GM12872 (cell line): ENCODE data around the gene PARD3.

ENCODE experiments used
- TF ChIP-seq, protein P1 (sequence below): IDR thresholded peaks from 3 replicates; pipeline ENCODE4 v1.5.1; 2011; ENCODE audit warnings: low read depth, mild to moderate bottlenecking, low read length, moderate library complexity; ENCODE audit not compliant: insufficient read depth

Gene PARD3

GRCh38 chr10:34133406-34133805, 681.7 kb downstream of the PARD3 start:
- TF ChIP-seq, protein P1, sequence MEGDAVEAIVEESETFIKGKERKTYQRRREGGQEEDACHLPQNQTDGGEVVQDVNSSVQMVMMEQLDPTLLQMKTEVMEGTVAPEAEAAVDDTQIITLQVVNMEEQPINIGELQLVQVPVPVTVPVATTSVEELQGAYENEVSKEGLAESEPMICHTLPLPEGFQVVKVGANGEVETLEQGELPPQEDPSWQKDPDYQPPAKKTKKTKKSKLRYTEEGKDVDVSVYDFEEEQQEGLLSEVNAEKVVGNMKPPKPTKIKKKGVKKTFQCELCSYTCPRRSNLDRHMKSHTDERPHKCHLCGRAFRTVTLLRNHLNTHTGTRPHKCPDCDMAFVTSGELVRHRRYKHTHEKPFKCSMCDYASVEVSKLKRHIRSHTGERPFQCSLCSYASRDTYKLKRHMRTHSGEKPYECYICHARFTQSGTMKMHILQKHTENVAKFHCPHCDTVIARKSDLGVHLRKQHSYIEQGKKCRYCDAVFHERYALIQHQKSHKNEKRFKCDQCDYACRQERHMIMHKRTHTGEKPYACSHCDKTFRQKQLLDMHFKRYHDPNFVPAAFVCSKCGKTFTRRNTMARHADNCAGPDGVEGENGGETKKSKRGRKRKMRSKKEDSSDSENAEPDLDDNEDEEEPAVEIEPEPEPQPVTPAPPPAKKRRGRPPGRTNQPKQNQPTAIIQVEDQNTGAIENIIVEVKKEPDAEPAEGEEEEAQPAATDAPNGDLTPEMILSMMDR: no peak

- TF ChIP-seq, protein P1: no peak
Measured at GRCh38 chr10:34131152-34131551, 683.9 kb downstream of the PARD3 start.

GRCh38 chr10:34127676-34128075, 687.4 kb downstream of the PARD3 start:
- TF ChIP-seq, protein P1: no peak

DNA sequence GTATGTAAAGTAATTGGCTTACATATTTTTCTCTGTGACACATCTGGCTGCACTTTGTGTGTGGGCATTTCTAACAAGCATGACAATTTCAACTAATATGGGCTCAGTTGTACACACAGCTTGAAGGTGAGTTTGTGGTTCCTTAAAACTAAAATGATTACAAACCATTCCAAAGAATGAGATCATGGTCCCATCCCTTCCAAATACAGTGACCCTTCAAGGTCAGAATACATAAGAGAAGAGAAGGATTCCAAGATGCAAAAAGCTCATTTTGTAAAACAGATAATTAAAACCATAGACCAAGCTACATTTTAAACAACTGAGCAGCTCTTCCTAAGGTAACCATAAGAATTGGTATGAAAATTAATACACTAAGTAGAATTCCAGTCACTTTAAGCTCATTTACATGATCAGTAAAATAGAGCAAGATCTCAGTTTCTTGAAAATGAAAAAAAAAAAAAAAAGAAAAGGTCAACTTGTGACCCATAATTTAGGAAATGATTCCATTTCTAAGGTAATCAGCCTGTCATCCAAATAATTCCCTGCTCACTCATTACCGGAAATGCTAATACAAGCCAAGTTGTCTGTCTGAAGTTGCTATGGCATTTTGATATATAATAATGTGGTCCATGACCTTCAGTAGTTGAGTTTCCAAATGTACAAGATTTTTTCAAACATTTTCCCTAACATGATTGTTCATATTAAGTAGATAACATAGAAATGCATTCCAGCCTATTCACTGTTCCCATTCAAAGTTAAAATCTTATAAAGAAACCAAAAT, 688.5 kb downstream of the PARD3 start:
- TF ChIP-seq, protein P1: no peak

DNA sequence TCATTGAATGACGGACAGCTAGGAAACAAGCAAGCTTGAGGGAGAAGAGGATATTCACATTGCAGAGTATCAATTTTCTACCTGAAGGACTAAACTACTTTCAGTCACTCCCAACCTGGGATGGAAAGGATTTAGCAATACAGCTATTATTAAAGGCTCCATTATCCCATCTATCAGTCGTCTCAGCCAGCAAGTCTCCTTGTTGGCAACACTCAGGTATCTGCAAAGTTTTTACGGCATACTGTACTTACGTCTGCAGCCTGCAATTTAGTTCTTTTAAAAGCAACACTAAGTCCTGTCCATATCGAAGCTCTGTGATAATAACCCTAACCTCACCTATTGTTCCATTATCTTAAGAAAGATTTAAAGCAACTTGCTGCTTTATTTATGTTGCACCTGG, 689.4 kb downstream of the PARD3 start:
- TF ChIP-seq, protein P1: no peak

GRCh38 chr10:34124522-34125035, 690.5 kb downstream of the PARD3 start:
- TF ChIP-seq, protein P1: no peak

DNA sequence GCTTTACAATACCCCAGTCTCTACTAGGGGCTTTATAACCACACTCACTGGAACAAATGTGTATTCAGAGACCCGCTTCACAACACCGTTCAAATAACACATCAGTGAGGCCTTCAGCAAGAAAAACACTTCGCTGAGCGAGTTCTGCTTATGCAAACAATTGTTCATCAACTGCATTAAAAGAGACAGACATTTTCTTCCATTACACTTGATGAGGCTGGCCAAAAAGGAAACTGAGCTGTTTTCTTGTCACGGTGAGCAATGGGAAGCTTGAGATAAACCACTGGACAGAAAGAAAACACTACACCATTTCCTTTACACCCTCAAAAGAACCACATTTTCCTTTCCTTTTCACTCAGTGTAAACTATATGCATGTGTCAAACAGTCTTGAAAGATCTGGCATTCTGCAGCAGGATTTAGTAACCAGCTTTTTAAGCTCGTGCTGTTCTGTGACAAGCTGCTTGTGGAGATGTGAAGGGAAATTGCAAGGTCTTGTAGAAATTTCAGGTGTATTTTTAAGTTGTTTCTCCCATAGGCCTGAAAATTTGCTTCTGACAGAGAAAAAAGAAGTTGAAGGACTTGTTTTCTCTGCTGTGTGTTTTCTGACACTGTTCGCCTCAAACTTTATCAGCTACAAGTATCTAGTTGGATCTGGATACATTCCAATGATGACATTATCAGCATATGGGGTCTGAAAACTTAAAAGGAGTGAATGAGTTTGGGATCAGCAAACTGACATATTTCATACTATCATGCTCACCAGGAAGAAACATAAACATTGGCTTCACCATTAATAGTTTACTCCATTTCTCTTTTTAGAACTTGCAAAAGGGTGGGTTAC, 693.1 kb downstream of the PARD3 start:
- TF ChIP-seq, protein P1: no peak
